ENCODE measurements around the gene USP20. TPM values are rescaled to one million over a fixed set of nuclear protein-coding genes. Genes with fewer than 3 reads are reported as not detected.
"Not testable (repeated sequence)": the region's sequence is repeated elsewhere in the genome, so short reads cannot be mapped to it uniquely, and the experiment has no call there.

Gene USP20
- total RNA-seq, 2 experiments from 2014 or later: 37.6 to 48.5 TPM

GRCh38 chr9:129885670-129886106, 50.4 kb downstream of the USP20 start:
- H3K36me3 Mint-ChIP-seq (ENCODE audit: low read depth): peaks cover 47% of the 10 kb centered on the region
- peaks cover 51% of the 10 kb centered on the region for H3K4me1 Mint-ChIP-seq
- ATAC-seq: peak; percentile 30

DNA sequence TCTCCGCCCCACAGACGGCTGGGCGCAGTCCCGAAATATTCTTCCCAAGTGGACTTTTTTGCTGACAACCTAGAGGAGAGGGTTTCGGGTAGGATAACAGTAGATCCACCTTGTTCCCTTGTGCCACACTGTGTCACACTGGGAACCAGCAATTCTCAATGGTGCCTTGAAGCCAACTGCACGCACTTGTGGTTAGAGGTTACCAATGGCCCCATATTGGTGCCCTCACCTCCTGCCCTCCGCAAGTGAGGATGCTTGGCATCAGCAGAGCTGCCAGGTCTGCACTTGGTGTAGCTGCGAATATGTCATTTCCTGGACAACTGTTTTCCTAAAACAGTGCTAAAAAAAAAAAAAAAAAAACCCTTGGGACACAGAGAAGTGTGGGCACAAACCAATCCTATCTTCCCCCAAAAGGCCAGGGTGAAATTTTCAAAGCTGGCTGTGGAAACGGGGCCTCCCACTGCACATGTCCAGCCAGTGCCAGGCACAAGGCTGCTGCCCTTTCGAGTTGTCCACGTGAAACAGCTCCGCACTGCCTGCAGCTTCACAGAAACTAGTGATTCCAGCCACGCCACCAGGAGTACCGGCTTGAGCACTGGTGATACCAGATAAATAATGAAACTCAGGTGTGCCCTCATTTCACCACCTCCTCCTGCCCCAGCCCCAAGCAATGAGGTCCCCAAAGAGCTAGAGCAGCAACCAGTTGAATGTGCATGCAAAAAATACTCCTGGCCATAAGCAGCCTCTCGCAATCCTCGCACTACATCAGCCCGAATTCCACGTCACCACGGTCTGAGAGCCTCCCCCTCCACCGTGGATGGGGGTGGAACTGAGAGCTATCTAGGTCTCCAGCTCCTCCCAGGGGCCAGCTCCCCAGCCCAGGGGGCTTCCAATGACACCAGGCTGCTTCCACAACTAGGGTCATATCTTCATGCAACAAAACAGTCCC, 51.2 kb downstream of the USP20 start:
- Mint-ChIP-seq H3K36me3 (ENCODE audit: low read depth) (peaks cover 50% of the 10 kb centered on the region), H3K9me3 (ENCODE audit: low read depth) (no peaks in the 10 kb centered on the region), H3K4me3 (peak overlapping the region; percentile 97), H3K27me3 (no peaks in the 10 kb centered on the region), H3K4me1 (peaks cover 59% of the 10 kb centered on the region), H3K27ac (peak overlapping the region; percentile 99)
- POLR2A ChIA-PET: interaction anchor here (0.5 to 3.5 kb wide), 24 partner anchors 9 to 165 kb away, joined by 3 to 21 read pairs (median 5); no protein-coding TSS in a partner anchor
- ATAC-seq: peak; percentile 2
- peak; percentile 83 for DNase-seq
- CTCF ChIA-PET: interaction anchor here (0.6 to 2.5 kb wide), 17 partner anchors 9 to 167 kb away, joined by 3 to 18 read pairs (median 5); partner anchors contain the start of gene GPR107
- intact Hi-C loops (cut with DNase I, micrococcal nuclease): loop anchor here (1.0 to 10.0 kb wide), 10 partner anchors 9 to 1778 kb away; partner anchors contain the start of genes IER5L (in 1 of the 2) and NUP214 (in 1 of the 2)

More at GRCh38 chr9:129885670-129886106, 50.4 kb downstream of the USP20 start:
- peak overlapping the region; percentile 97 for H3K4me3 Mint-ChIP-seq
- ChIA-PET POLR2A (interaction anchor here (1.0 to 1.6 kb wide), 6 partner anchors 47 to 168 kb away, joined by 4 to 11 read pairs (median 6); partner anchors contain the start of gene GPR107), CTCF (interaction anchor here (0.5 to 2.4 kb wide), 21 partner anchors 12 to 168 kb away, joined by 3 to 12 read pairs (median 5); partner anchors contain the start of gene GPR107)
- H3K9me3 Mint-ChIP-seq (ENCODE audit: low read depth): no peaks in the 10 kb centered on the region
- no peaks in the 10 kb centered on the region for H3K27me3 Mint-ChIP-seq
- intact Hi-C loops (cut with DNase I, micrococcal nuclease): loop anchor here (1.0 to 10.0 kb wide), 16 partner anchors 19 to 1779 kb away; partner anchors contain the start of genes C9orf78 (in 1 of the 2), FNBP1 (in 1 of the 2), GPR107 (in 1 of the 2) and IER5L (in 1 of the 2)
- H3K27ac Mint-ChIP-seq: peak overlapping the region; percentile 99
- DNase-seq: peak; percentile 97

DNA sequence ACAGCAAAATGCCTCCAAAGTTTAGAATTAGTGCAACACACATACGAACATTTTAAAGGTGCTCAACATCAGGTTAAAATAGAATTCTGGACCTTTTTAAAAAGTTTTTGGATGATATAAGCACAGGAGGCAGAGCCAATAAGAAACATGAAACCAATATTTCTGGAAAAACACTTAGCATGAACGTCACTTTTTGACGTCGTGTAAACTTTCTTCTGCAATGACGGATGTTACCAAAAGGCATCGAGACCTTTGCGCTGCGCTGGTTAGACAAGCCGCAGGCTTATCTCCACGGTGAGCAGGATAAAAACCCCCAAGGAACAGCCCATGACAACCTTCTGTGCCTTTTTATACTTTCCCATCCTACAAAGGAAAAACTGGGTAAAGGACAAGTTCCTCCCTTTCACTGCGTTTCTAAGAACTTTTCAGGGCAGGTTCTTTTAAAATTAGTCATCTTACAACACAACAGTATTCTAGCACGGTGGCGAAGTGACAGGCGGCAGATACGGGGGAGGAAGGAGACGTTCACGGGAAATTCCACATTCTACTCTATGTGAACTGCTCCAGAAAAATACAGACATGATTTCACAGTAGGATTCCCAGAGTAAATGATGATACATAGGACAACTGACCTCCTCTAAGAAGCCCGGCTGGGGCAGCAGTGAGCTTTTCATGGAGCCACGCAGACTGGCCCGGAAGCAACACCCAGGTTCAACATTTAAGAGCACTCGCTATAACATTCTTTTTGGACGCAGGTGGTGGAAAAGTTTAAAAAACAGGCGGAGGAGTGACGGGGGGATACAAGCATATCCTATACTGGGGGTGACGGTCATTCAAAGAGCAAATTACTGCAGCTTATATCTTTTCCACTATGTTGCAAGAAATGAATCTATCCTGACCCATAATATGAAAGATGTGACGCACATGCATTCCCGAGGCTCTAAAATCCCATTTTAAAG, 52.4 kb downstream of the USP20 start:
- peak overlapping the region; percentile 99 for H3K27ac Mint-ChIP-seq
- peaks cover 54% of the 10 kb centered on the region for H3K36me3 Mint-ChIP-seq (ENCODE audit: low read depth)
- peak; percentile 84 for DNase-seq
- intact Hi-C loops (cut with DNase I, micrococcal nuclease): loop anchor here (1.0 to 10.0 kb wide), 14 partner anchors 8 to 1777 kb away; partner anchors contain the start of genes IER5L (in 1 of the 2) and NUP214 (in 1 of the 2)
- H3K4me3 Mint-ChIP-seq: peak overlapping the region; percentile 97
- H3K27me3 Mint-ChIP-seq: no peaks in the 10 kb centered on the region
- peaks cover 70% of the 10 kb centered on the region for H3K4me1 Mint-ChIP-seq
- ATAC-seq: peak; percentile 9
- POLR2A ChIA-PET: interaction anchor here (0.5 to 3.5 kb wide), 32 partner anchors 8 to 164 kb away, joined by 3 to 21 read pairs (median 5); no protein-coding TSS in a partner anchor
- no peaks in the 10 kb centered on the region for H3K9me3 Mint-ChIP-seq (ENCODE audit: low read depth)
- CTCF ChIA-PET: interaction anchor here (0.6 to 2.5 kb wide), 20 partner anchors 10 to 220 kb away, joined by 3 to 18 read pairs (median 4); partner anchors contain the start of gene GPR107

- no peaks in the 10 kb centered on the region for H3K27me3 Mint-ChIP-seq
- peaks cover 59% of the 10 kb centered on the region for H3K36me3 Mint-ChIP-seq (ENCODE audit: low read depth)
- ATAC-seq (peak; percentile 50), DNase-seq (peak; percentile 97)
- ChIA-PET CTCF (interaction anchor here (0.6 to 2.5 kb wide), 12 partner anchors 10 to 153 kb away, joined by 3 to 18 read pairs (median 3); no protein-coding TSS in a partner anchor), POLR2A (interaction anchor here (0.6 to 3.5 kb wide), 26 partner anchors 9 to 154 kb away, joined by 3 to 21 read pairs (median 4); no protein-coding TSS in a partner anchor)
- H3K9me3 Mint-ChIP-seq (ENCODE audit: low read depth): no peaks in the 10 kb centered on the region
- H3K27ac Mint-ChIP-seq: peak overlapping the region; percentile 99
- peaks cover 75% of the 10 kb centered on the region for H3K4me1 Mint-ChIP-seq
- H3K4me3 Mint-ChIP-seq: peak overlapping the region; percentile 97
- intact Hi-C loops (cut with DNase I, micrococcal nuclease): loop anchor here (1.0 to 10.0 kb wide), 8 partner anchors 69 to 1776 kb away; partner anchors contain the start of genes IER5L (in 1 of the 2) and NUP214 (in 1 of the 2)
Observed at GRCh38 chr9:129888293-129889121, 53.2 kb downstream of the USP20 start.

DNA sequence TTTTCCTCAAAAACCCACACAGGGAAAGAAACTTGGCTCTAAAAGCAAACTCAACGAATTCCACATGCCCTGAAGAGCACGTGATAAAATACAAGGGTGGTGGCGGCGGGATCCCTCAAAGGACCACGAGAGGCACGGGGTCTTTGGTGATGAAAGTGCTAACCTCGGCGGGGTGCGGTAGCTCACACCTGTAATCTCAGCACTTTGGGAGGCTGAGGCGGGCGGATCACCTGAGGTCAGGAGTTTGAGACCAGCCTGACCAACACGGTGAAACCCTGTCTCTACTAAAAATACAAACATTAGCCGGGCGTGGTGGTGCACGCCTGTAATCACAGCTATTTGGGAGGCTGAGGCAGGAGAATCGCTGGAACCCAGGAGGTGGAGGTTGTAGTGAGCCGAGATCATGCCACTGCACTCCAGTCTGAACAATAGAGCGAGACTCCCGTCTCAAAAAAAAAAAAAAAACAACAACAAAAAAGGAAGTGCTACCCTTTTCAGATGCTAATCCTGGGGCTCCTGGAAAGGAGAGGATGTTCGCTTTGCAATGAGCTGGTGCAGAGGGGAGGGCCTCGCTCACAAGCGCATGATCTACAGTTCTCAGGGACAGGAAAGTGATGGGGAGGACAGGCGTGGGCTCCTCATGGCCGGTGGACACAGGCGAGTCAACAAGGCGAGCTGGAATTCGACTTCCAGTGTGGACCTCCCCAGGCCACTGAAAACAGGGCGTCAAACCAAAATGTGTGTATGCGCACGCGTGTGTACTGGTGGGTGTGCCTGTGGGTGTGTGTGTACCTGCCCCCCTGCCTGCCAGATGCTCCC, 54.1 kb downstream of the USP20 start:
- CTCF ChIA-PET: interaction anchor here (0.9 to 2.0 kb wide), 8 partner anchors 9 to 142 kb away, joined by 3 to 5 read pairs (median 4); no protein-coding TSS in a partner anchor
- Mint-ChIP-seq H3K36me3 (ENCODE audit: low read depth) (peaks cover 65% of the 10 kb centered on the region), H3K27ac (peak overlapping the region; percentile 99), H3K4me1 (peaks cover 73% of the 10 kb centered on the region), H3K9me3 (ENCODE audit: low read depth) (no peaks in the 10 kb centered on the region), H3K27me3 (no peaks in the 10 kb centered on the region), H3K4me3 (peak overlapping the region; percentile 97)
- DNase-seq (peak; percentile 55), ATAC-seq (no peak)
- intact Hi-C loops (cut with DNase I, micrococcal nuclease): loop anchor here (5.0 to 10.0 kb wide), 4 partner anchors 345 to 1775 kb away; partner anchors contain the start of genes IER5L (in 1 of the 2) and NUP214 (in 1 of the 2)
- POLR2A ChIA-PET: interaction anchor here (0.9 to 3.5 kb wide), 18 partner anchors 9 to 153 kb away, joined by 3 to 21 read pairs (median 4); no protein-coding TSS in a partner anchor

DNA sequence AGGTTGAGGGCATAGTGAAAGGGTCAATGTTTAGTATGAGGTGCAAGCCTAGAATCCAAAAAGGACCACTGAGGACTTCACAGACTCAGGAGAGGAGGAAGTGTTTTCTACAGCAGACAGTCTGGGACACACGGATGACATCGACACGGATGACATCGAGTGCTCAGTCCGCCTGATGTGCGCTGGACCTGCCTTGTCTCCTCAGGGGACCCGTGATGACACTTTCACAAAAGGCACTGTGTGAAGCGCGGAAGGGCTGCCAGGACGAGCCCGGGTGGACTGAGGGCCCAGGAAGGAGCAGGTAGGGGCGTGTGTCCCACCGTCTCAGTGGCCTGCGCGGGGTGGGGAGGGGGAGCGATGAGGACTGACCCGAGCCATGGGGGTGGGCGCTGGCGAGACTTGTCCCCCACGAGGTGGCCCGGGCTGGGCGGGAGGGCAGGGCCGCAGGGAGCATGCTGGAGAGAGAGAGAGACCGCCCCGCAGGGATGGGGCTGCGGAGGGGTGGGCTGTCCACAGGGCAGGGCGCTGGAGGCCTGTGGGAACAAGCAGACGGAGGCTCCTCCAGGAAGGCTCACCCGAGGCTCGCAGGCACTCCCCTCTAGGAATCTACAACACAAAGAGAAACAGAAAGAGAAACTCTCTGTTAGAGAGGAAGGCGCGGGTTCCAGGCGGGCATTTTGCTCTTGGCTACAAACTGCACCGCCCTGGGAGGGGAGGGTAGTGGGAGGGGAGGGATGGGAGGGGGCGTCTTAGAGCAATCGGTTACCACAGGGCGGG, 54.9 kb downstream of the USP20 start:
- H3K27me3 Mint-ChIP-seq: no peaks in the 10 kb centered on the region
- intact Hi-C loops (cut with DNase I, micrococcal nuclease): loop anchor here (2.0 to 10.0 kb wide), 5 partner anchors 43 to 1775 kb away; partner anchors contain the start of genes IER5L (in 1 of the 2) and NUP214 (in 1 of the 2)
- H3K4me3 Mint-ChIP-seq: peak overlapping the region; percentile 97
- no peaks in the 10 kb centered on the region for H3K9me3 Mint-ChIP-seq (ENCODE audit: low read depth)
- H3K4me1 Mint-ChIP-seq: peaks cover 78% of the 10 kb centered on the region
- ChIA-PET CTCF (interaction anchor here (1.1 to 1.9 kb wide), 2 partner anchors 46 to 66 kb away, joined by 3 to 5 read pairs; no protein-coding TSS in a partner anchor), POLR2A (interaction anchor here (0.6 to 3.5 kb wide), 11 partner anchors 14 to 238 kb away, joined by 3 to 21 read pairs (median 5); no protein-coding TSS in a partner anchor)
- H3K36me3 Mint-ChIP-seq (ENCODE audit: low read depth): peaks cover 66% of the 10 kb centered on the region
- ATAC-seq (peak; percentile 6), DNase-seq (peak; percentile 93)
- H3K27ac Mint-ChIP-seq: peak overlapping the region; percentile 99

- POLR2A ChIA-PET: interaction anchor here (0.6 to 2.0 kb wide), 9 partner anchors 7 to 237 kb away, joined by 3 to 7 read pairs (median 4); no protein-coding TSS in a partner anchor
- H3K4me1 Mint-ChIP-seq: peaks cover 84% of the 10 kb centered on the region
Observed at GRCh38 chr9:129890718-129891299, 55.6 kb downstream of the USP20 start.

More at GRCh38 chr9:129890718-129891299, 55.6 kb downstream of the USP20 start:
- DNase-seq; H3K9me3 Mint-ChIP-seq (ENCODE audit: low read depth); ATAC-seq; H3K27me3 Mint-ChIP-seq: not testable (repeated sequence)
- intact Hi-C loops (cut with DNase I, micrococcal nuclease): loop anchor here in 1 of 2 experiments (2.0 kb wide), 1 partner anchor 42 kb away; no protein-coding TSS in a partner anchor
- CTCF ChIA-PET: interaction anchor here (0.7 to 1.5 kb wide), 4 partner anchors 25 to 145 kb away, joined by 3 to 4 read pairs (median 4); no protein-coding TSS in a partner anchor
- Mint-ChIP-seq H3K27ac (peak overlapping the region; percentile 99), H3K36me3 (ENCODE audit: low read depth) (peaks cover 69% of the 10 kb centered on the region), H3K4me3 (peak overlapping the region; percentile 97)

All from activated CD4-positive, alpha-beta T cell treated with anti-CD3 and anti-CD28 coated beads for 36 hours (primary cell).